HG02759 (cell line): ENCODE measurements around the gene FKBP7.
A peak's percentile ranks its signal among the peaks of the same experiment; 100 is the strongest.
"Not testable (repeated sequence)": the region's sequence is repeated elsewhere in the genome, so short reads cannot be mapped to it uniquely, and the experiment has no call there.

Source experiments
- ATAC-seq: cut with Tn5 transposase; IDR thresholded peaks from one replicate; pipeline ENCODE4 v1.9.1; 2021; ENCODE audit warnings: mild to moderate bottlenecking, moderate library complexity; ENCODE audit not compliant: unreplicated experiment

The FKBP7 gene

DNA sequence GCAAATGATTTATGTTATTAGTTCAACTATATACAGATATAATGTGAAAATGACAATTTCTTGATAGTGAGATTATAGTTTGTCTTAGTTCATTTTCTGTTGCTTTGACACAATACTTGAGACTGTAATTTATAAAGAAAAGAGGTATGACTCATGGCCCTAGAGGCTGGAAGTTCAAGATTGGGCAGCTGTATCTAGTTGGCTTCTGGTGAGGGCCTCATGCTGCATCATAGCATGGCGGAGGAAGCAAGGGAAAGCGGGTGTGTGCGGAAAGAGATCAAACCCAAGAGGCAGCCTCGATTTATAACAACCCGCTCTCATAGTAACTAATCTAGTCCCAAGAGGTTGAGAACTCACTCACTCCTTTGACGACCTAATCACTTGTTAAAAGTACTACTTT is 13.2 kb upstream of the FKBP7 start:
- no peak for ATAC-seq

DNA sequence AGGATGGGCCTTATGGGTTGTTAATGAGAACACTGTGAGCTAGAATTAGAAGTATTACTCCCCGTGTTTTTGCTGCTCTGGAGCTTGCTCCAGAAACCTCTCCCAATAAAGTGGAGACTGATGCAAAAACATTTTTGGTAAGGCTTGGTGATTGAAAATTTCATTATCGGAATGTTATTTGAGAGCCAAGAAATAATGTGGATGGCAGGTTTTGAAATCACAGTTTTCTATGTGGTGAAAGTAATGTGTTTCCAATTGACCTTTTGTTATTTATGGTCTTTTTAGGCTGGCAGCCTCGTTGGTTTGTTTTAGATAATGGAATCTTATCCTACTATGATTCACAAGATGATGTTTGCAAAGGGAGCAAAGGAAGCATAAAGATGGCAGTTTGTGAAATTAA is 7.0 kb upstream of the FKBP7 start:
- no peak for ATAC-seq

GRCh38 chr2:178484245-178485041 is 6.0 kb upstream of the FKBP7 start:
- ATAC-seq, result no peak

DNA sequence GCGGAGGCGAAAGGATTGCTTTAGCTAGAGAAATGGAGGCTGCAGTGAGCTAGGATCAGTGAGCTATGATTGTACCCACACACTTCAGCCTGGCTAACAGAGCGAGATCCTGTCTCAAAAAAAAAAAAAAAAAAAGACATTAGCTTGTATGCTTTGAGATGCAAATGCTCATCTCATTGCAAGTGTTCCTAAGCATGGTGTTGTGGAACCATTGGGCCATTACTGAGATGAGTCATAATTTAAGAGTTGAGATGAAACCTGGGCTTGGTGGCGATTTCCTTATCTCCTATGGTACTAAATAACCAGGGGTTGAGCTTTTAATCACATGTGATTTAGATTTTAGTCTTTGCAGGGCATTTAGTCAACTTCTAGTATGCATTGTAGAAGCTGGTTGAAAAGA is 4.0 kb upstream of the FKBP7 start:
- ATAC-seq, result peak; percentile 22

DNA sequence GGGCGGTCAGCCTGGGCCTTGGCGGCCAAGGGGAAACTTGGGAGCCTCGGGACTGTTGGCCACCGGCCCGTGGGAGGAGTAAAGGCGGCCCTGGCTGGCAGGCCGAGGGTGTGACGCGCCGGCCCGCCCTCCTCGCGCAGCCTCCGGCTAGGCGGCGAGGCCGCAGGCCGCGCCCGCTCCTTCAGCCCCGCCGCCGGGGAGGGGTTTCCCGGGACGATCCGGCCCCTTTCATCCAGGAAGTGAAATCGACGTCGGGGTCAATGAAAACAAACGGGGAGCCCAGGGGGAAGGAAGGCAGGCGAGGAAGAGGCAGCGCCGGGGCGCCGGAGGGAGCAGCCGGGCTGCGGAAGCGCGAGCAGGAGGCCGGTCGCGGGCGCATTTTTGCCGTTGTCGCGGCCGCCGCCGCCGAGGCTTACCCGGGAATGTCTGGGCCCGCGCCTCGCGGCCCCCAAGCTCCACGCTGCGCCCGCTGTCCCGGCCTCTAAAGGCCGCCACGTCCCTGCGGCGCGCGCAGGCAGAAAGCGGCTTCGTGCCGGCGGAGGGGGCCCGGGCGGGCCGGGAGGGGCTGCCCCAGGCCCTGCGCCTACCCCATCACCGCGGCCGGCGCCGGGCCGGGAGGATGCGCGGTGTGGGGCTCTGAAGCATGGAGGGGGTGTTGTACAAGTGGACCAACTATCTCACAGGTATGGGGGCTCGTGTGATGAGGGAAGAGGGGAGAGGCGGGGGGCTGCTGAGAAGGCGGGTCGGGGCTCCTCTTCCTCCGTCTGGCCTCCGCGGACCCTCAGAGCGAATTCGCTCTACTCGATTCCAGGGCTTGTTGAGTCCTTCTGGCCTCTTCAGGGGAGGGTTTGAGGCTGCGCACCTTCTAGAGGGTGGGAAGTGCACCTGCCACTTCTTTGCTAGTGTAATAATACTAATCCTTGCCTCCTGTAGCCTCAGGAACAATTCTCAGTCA is 2.1 kb upstream of the FKBP7 start, which contains the start of gene PLEKHA3:
TSS of gene PLEKHA3 (plus strand) at position 231 of the 955 bp plus-strand sequence. CDS start at position 644, 413 bp downstream.
- peak; percentile 75 for ATAC-seq

- no peak for ATAC-seq
These were observed 1.4 kb upstream of the FKBP7 start for GRCh38 chr2:178479758-178480226.

- no peak for ATAC-seq
These were observed 846 bp upstream of the FKBP7 start for GRCh38 chr2:178479275-178479616.

GRCh38 chr2:178478130-178478438 is 316 bp downstream of the FKBP7 start:
- ATAC-seq, result peak; percentile 2

DNA sequence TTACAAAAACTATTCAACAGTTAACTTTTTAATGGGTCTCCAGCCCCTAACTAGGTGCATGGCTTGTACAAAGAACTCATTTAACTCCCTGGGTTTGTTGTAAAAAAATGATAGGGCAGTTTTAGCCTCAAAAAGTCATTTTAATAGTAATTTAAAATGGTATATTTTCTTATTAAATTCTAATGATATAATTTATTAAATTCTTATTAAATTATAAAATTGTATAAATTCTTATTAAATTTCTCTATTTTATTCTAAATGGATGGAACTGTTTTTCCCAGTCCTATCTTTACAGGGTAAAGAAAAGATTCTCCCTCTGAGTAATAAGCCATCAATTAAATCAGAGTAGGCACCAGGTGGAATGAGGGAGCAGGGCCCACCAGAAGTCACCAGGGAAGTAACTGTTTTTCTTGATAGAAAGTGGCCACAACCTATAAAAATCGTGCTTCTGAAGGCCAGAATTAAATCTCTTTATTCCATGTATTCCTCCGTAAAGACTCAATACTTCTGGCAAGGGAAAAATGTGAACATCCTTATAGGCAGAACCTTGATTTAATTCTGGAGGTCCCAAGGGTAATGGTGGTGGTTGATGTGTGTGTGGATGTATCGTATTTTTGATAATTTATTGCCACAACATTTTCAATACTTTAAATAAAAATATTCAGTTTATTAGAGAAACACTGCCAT is 814 bp downstream of the FKBP7 start:
- ATAC-seq, result no peak

GRCh38 chr2:178476477-178476876 is 1.9 kb downstream of the FKBP7 start:
- no peak for ATAC-seq

- no peak for ATAC-seq
These were observed 3.8 kb downstream of the FKBP7 start for GRCh38 chr2:178474560-178474959.

DNA sequence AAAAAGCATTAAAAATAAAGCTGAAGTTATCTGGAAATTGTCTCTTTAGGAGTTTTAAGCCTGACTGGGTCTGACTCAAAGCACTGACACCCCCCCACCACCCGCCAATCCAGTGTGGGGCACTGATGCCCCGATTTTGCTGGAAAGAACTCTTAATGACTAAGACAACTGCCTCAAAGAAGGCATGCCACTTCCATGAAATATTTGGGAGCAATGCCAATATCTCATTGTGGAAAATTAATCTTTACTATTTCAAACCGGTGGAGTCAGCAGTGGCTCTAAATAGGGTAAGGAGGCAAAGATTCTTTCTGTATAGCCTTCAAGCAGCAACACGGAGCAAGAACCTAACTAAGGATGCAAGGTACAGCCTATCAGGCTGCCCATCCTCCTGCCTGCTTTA is 4.5 kb downstream of the FKBP7 start:
- ATAC-seq, result no peak

DNA sequence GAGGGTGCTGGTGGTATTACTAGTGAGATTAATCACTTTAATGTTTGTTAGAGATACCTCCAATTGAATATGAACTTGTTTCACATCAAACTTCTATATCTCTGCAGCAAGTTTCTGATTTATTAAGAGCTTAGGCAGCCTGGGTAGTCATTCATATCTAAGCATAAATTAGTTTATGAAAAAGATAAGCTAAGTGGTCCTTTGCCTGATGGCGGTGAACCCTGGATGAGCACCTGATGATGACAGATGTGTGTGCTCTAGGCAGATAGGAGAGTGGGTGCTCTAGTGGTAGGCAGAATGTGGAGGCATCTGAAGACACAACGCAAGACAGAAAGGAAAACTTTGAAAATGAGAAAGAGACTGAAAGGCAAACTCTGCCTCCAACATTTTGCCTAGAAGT is 5.0 kb downstream of the FKBP7 start:
- no peak for ATAC-seq

DNA sequence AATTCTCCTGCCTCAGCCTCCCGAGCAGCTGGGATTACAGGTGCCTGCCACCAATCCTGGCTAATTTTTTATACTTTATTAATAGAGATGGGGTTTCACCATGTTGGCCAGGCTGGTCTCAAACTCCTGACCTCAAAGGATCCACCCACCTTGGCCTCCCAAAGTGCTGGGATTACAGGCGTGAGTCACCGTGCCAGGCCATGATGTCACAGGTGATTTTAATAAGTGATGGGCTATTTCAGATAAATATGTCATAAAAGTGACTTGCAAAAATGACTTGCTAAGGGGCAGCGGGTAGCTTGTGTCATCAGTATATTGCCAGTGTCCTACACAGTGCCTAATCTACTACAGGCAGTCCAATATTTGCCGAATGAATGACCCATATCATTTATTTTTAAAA is 7.1 kb downstream of the FKBP7 start:
- ATAC-seq, result not testable (repeated sequence)

DNA sequence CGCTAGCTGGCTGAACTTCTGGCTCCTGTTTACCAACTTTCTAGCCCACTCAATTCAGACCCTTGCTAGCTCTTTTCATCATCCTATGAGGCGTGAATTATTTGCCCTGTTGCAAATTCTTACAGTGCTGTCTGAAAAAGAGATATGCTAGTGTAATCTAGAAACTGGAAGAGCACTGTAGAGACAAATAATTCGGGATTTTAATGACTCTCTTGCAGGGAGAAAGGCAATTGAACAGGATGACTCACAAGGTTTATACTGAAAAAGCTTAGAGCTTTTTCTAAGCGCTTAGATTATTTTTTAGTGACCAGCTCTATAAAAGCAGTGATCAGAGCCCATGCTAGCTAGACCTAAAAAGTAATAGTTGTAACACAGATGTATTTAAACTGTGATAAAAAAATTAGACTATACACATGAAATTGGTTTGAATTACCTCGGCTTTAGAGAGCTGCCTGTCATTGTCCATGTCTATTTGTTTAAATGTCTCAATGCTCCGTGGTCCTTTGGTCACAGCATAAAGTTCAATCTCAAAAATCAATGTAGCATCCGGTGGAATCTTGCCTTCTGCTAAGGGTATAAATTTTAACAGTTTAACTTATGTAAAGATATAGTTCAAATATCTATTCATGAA is 9.1 kb downstream of the FKBP7 start:
- ATAC-seq, result no peak

DNA sequence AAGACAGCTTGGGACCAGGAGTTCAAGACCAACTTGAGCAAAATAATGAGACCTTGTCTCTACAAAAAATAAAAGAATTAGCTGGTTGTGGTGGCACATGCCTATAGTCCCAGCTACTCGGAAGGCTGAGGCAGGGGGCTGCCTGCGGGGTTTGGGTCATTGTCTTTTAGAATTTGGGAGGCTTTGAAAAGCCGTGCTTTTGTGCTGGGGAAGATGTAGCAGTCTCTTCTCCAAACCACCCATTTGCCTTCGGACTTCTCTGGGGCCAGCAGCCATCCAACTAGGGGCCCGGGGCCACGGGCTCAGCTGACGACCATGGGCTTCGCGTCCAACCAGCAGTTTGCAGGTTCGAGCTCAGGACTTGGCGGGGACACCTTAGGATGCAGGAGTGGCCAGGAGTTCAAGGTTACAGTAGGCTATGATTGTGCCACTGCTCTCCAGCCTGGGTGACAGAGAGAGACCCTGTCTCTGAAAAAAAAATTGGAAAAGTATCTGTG is 21.0 kb downstream of the FKBP7 start:
- ATAC-seq, result no peak

DNA sequence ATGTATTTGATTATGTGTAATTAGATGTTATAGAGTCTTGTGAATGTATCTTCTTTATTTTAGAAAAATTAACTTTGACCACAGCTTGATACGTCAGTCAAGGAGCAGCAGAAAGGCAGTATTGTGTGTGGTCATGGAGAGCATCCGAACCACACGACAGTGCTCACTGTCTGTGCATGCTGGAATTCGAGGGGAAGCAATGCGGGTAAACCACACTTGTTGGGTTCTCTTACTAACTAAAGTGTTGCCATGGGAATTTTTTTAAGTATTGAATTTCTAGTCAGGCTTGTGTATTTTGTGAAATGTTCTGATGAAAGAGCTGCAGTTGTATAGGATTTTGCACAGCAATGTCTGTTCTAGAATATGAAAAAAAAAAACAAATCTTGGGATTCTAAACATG is 22.5 kb downstream of the FKBP7 start:
- ATAC-seq, result no peak

- ATAC-seq, result no peak
These were observed 25.5 kb downstream of the FKBP7 start for GRCh38 chr2:178452870-178453269.

DNA sequence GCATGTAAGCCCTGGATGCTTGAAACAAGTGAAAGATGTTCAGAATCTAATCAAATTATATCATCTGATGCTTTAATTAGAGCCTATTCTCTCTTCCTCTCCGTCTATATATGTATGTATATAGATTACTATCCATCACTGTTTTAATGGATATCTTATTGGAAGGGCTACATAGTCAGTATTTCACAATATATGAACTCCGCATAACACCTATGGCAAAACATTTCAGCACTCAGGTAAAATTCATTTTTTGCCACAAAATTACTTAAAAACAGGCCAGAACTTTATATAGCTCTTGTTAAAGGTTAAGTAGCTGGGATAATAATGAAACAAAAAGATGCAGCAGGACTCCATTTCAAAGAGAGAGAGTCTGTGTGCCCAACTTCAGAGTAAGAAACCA is 26.1 kb downstream of the FKBP7 start:
- no peak for ATAC-seq

GRCh38 chr2:178450774-178451525 is 27.4 kb downstream of the FKBP7 start, which contains the start of the genes PJVK and PRKRA:
Gene PJVK, plus strand, starts transcription at chr2:178451378. Its CDS starts 2,032 bp downstream, at chr2:178453410.
Gene PRKRA, minus strand, starts transcription at chr2:178451175. Its CDS starts 145 bp downstream, at chr2:178451030.
- peak; percentile 84 for ATAC-seq
